AG10803 (cell line): ENCODE measurements around the gene MAGI1.

ENCODE experiments used
- DNase-seq: peaks from one replicate; pipeline ENCODE4 v3.0.0; 2010; ENCODE audit warnings: low read depth
- H3K4me3 ChIP-seq: 2 replicates; pipeline ENCODE4 v1.5.1; 2011; ENCODE audit warnings: mild to moderate bottlenecking, low read length, control low read depth
- TF ChIP-seq, protein P1 (sequence below): conservative IDR thresholded peaks from 2 replicates; pipeline ENCODE4 v1.5.1; 2011; ENCODE audit warnings: mild to moderate bottlenecking, low read length, control low read depth, inconsistent platforms

The MAGI1 gene

DNA sequence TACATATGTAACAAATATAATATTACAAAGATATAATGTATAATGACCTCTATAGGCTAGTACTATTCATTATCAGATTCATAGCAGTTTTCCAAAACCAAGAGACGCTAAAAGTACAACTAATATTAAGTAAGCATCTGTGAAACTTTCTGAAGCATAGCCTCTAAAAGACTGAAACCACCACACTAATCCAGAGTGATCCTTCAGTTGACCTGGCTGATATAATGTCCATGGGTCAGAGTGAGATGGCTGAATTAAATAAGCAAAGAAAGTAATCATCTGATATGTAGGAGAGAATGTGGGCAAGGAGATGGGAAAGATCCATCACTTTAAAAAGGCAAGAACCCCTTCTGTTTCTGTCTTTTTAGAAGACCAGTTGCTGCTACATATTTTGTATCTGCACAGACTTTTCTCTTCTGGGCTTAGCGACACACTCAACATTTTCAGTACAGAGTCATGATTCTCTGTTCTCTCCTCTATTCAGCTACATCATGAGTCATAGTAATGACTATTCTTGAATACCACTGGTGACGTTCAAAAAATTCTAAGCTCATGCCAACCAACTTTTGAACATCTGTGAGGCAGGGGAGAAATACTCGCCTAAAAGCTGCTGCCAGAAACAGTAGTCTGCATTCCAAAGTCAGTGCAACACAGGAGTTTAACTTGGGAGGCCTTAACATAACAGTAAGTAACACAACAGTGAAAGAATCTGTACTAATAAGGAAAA, 149.6 kb downstream of the MAGI1 start:
- H3K4me3 ChIP-seq = peak overlapping the region; percentile 28; the same call in 1 of the 2 replicates
- TF ChIP-seq, protein P1, sequence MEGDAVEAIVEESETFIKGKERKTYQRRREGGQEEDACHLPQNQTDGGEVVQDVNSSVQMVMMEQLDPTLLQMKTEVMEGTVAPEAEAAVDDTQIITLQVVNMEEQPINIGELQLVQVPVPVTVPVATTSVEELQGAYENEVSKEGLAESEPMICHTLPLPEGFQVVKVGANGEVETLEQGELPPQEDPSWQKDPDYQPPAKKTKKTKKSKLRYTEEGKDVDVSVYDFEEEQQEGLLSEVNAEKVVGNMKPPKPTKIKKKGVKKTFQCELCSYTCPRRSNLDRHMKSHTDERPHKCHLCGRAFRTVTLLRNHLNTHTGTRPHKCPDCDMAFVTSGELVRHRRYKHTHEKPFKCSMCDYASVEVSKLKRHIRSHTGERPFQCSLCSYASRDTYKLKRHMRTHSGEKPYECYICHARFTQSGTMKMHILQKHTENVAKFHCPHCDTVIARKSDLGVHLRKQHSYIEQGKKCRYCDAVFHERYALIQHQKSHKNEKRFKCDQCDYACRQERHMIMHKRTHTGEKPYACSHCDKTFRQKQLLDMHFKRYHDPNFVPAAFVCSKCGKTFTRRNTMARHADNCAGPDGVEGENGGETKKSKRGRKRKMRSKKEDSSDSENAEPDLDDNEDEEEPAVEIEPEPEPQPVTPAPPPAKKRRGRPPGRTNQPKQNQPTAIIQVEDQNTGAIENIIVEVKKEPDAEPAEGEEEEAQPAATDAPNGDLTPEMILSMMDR = no peak
- DNase-seq = peak; percentile 97

DNA sequence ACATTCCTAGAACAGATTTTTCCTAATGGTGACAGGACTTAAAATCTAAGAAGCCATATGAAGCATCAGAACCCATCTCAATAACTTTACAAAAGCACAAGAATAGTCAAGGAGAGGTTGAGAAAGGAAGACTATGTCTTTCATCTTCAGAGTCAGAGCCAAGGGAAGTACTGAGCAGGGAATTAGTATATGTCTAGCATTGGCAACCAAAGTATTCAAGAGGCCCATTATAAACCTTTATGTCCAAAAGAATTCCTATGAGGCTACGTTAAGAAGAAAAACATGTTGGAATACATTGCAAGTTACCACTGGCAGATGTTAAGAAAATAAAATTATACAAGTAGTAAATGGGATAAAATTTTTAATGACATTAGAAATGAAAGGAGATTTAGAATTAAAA, 150.5 kb downstream of the MAGI1 start:
- peak; percentile 33 for DNase-seq
- no peak overlapping the region for H3K4me3 ChIP-seq
- TF ChIP-seq, protein P1 = no peak

DNA sequence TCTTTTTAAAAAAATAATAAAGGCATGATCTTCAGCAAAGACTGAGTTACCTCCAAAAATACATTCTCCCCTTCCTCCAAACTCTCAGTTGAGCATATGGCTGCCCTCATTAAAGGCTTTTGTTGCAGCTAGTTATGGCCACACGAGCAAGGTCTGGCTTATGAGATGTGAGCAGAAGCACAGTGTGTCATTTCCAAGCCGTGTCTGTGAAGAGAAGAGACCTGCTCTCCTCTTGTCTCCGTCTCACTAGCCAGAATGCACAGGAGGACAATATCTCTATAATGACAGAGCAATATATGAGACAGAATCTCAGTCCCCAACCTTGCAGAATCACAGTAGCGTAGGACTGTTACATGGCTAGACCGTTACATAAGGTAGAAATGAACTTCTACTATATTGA, 152.3 kb downstream of the MAGI1 start:
- no peak for DNase-seq
- TF ChIP-seq, protein P1 = no peak
- no peak overlapping the region for H3K4me3 ChIP-seq

DNA sequence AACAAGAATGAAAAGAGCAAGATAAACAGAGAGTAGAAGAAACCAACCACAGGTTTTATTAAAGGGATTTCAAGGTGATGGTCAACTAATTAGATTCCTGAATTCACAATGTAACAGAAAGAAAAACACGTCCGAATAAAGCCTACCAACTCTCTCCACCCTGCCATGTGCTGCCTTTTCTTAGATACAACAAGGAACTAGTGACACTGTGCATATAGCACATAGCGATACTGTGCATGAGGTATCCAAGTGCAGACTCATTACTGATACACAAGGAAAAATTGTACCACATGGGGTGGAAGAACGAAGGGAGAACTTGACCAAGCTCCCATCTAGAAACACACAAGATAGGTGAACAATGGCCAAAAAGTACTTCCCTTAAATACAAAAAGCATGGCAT, 154.6 kb downstream of the MAGI1 start:
- TF ChIP-seq, protein P1 = no peak
- no peak overlapping the region for H3K4me3 ChIP-seq
- no peak for DNase-seq

DNA sequence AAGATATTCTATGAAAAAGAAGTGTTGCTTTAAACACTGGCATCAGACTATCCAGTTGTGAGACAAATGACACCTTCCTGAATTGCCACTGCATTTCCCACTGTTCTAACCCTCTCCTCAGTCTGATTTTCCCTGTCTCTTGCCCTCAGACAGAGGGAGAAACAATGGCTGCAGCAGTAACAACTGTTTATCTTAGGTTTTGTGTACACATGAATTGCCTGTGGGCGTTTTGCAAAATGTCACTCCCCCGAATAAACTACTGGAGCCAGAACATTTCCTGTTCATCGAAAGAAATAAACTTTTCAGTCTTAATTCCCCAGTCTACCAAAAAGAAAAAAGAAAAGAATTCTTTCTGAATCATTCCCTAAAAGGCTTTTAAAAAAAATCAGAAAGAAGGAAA, 155.1 kb downstream of the MAGI1 start:
- no peak for DNase-seq
- TF ChIP-seq, protein P1 = no peak
- no peak overlapping the region for H3K4me3 ChIP-seq

DNA sequence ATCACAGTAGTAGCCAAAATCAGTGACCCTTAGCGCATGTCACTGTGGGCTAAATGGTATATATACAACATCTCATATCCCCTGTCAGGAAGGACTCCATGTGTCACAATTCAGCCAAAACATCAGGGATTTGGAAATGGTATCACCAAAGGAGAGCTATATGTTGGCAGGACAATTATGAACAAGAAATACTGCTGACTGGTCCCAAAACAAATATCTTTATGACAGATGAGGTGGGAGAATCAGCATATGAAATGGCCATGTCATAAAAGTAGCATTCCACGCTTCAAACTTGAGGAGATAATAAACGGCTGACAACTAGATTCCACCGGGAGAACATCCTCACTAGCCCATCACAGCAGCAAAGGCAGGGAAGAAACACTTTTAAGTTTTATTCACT, 158.4 kb downstream of the MAGI1 start:
- TF ChIP-seq, protein P1 = no peak
- DNase-seq = no peak
- H3K4me3 ChIP-seq = no peak overlapping the region

DNA sequence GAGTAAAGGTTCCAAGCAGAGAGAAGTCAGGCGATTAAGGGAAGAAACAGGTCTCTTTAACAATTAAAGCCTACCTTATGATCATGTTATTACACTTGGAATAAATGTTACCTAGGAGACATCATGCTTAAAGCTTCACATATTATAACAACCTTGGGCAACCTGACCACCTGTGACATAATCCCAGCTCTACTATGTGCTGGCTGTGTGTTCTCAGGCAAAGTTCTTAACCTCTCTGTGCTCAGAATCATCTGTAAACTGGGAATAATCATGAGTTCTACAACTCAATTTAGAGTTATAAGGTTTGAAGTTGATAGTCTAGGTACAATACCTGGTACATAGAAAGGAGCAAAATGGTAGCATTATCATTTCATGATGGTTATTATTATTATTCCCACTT, 159.3 kb downstream of the MAGI1 start:
- DNase-seq = no peak
- TF ChIP-seq, protein P1 = no peak
- H3K4me3 ChIP-seq = no peak overlapping the region
